T-helper 1 cell (primary cell): Measurements from ENCODE around the gene PTPN4.

Experiments used
- DNase-seq, 5 donors: peaks; one replicate each; pipeline ENCODE4 v3.0.0-alpha.2; 2012 to 2020

Gene PTPN4

GRCh38 chr2:120029672-120030640 is 270.2 kb downstream of the PTPN4 start:
- DNase-seq: no peak

- DNase-seq: no peak
Observed at GRCh38 chr2:120032297-120032696, 272.6 kb downstream of the PTPN4 start.
